HEK293 (cell line): Measurements from ENCODE around the gene PPIE.

Experiments used
- CTCF ChIA-PET: fragments of 350-600 bp; formaldehyde crosslinking; extraction: SDS; loops from one replicate; lab custom pipeline; 2021; ENCODE audit warnings: antibody characterized with exemption; lab: Yijun Ruan, JAX
- POLR2A ChIA-PET: fragments of 300-600 bp; formaldehyde crosslinking; extraction: SDS; loops from one replicate; lab custom pipeline; 2020; ENCODE audit warnings: antibody characterized with exemption, inconsistent platforms; lab: Yijun Ruan, JAX
- H3K27ac ChIP-seq: fragments of 200-500 bp; sonication (Bioruptor generic); 2 replicates; pipeline ENCODE4 v1.5.1; 2014; ENCODE audit warnings: low read depth, low read length, control low read depth, inconsistent platforms; ENCODE audit errors: extremely low read depth
- H3K36me3 ChIP-seq, 2 experiments: fragments of 200-500 bp in 1 of 2; sonication (Bioruptor generic) in 1 of 2; 1 replicate in 1 of 2; 2 replicates in 1 of 2; pipeline ENCODE4 v1.5.1; 2014 to 2017; ENCODE audit warnings: inconsistent platforms in 2 of 2, low read length in 2 of 2; ENCODE audit not compliant: control insufficient read depth in 2 of 2, insufficient read depth in 1 of 2
- H3K4me1 ChIP-seq: fragments of 200-500 bp; sonication (Bioruptor generic); 2 replicates; pipeline ENCODE4 v1.5.1; 2014; ENCODE audit warnings: mild to moderate bottlenecking, low read length, inconsistent platforms; ENCODE audit not compliant: control insufficient read depth, insufficient read depth
- H3K4me3 ChIP-seq: 2 replicates; pipeline ENCODE4 v1.5.1; 2011; ENCODE audit warnings: low read depth, mild to moderate bottlenecking, control low read depth, low read length, moderate library complexity
- H3K9me3 ChIP-seq: fragments of 200-500 bp; sonication (Bioruptor generic); 2 replicates; pipeline ENCODE4 v1.5.1; 2014; ENCODE audit warnings: low read depth, low read length, inconsistent platforms; ENCODE audit not compliant: control insufficient read depth, insufficient read depth
- BCL11A ChIP-seq: fragments of 450-650 bp; formaldehyde crosslinking; IDR thresholded peaks from 2 replicates; pipeline ENCODE4 v1.5.1; 2016; ENCODE audit warnings: low read depth, missing biosample characterization, missing genetic modification characterization
- HOXA7 ChIP-seq: sonication (generic); formaldehyde crosslinking; IDR thresholded peaks from 2 replicates; pipeline ENCODE4 v1.8.1; 2022; ENCODE audit warnings: missing genetic modification reagents, borderline replicate concordance
- PRDM10 ChIP-seq: fragments of 450-650 bp; formaldehyde crosslinking; IDR thresholded peaks from 2 replicates; pipeline ENCODE4 v1.5.1; 2016; ENCODE audit warnings: missing biosample characterization, missing genetic modification characterization
- SP7 ChIP-seq: fragments of 450-650 bp; formaldehyde crosslinking; IDR thresholded peaks from 2 replicates; pipeline ENCODE4 v1.5.1; 2016; ENCODE audit warnings: missing biosample characterization, missing genetic modification characterization
- ZBTB11 ChIP-seq: fragments of 450-650 bp; formaldehyde crosslinking; conservative IDR thresholded peaks from 2 replicates; pipeline ENCODE4 v1.5.1; 2016; ENCODE audit warnings: low read depth, missing biosample characterization, missing genetic modification characterization
- ZBTB6 ChIP-seq: fragments of 450-650 bp; formaldehyde crosslinking; IDR thresholded peaks from 2 replicates; pipeline ENCODE4 v1.5.1; 2017; ENCODE audit warnings: missing biosample characterization, missing genetic modification characterization
- ZBTB8A ChIP-seq: fragments of 450-650 bp; formaldehyde crosslinking; IDR thresholded peaks from 2 replicates; pipeline ENCODE4 v1.5.1; 2016; ENCODE audit warnings: missing biosample characterization, missing genetic modification characterization
- ZFHX2 ChIP-seq: fragments of 450-650 bp; formaldehyde crosslinking; conservative IDR thresholded peaks from 2 replicates; pipeline ENCODE4 v1.5.1; 2016; ENCODE audit warnings: missing biosample characterization, missing genetic modification characterization
- ZNF140 ChIP-seq: fragments of 450-650 bp; formaldehyde crosslinking; IDR thresholded peaks from 2 replicates; pipeline ENCODE4 v1.5.1; 2016; ENCODE audit warnings: missing biosample characterization, missing genetic modification characterization
- ZNF214 ChIP-seq: fragments of 450-650 bp; formaldehyde crosslinking; IDR thresholded peaks from 2 replicates; pipeline ENCODE4 v1.5.1; 2017; ENCODE audit warnings: missing biosample characterization, mild to moderate bottlenecking, missing genetic modification characterization, borderline replicate concordance
- ZNF23 ChIP-seq: fragments of 450-650 bp; formaldehyde crosslinking; IDR thresholded peaks from 2 replicates; pipeline ENCODE4 v1.5.1; 2016; ENCODE audit warnings: missing biosample characterization, missing genetic modification characterization, borderline replicate concordance
- ZNF266 ChIP-seq: fragments of 450-650 bp; formaldehyde crosslinking; IDR thresholded peaks from 2 replicates; pipeline ENCODE4 v1.5.1; 2016; ENCODE audit warnings: missing biosample characterization, missing genetic modification characterization, low read depth
- ZNF292 ChIP-seq: fragments of 450-650 bp; formaldehyde crosslinking; IDR thresholded peaks from 2 replicates; pipeline ENCODE4 v1.5.1; 2016; ENCODE audit warnings: low read depth, missing biosample characterization, missing genetic modification characterization, borderline replicate concordance
- ZNF394 ChIP-seq: fragments of 450-650 bp; formaldehyde crosslinking; IDR thresholded peaks from 2 replicates; pipeline ENCODE4 v1.5.1; 2016; ENCODE audit warnings: missing biosample characterization, missing genetic modification characterization, mild to moderate bottlenecking, moderate library complexity, borderline replicate concordance
- ZNF426 ChIP-seq: fragments of 450-650 bp; formaldehyde crosslinking; IDR thresholded peaks from 2 replicates; pipeline ENCODE4 v1.5.1; 2017; ENCODE audit warnings: missing biosample characterization, missing genetic modification characterization, mild to moderate bottlenecking, inconsistent platforms, moderate library complexity
- ZNF433 ChIP-seq: fragments of 450-650 bp; formaldehyde crosslinking; IDR thresholded peaks from 2 replicates; pipeline ENCODE4 v1.5.1; 2016; ENCODE audit warnings: missing biosample characterization, missing genetic modification characterization, low read depth
- ZNF48 ChIP-seq: fragments of 450-650 bp; formaldehyde crosslinking; IDR thresholded peaks from 2 replicates; pipeline ENCODE4 v1.5.1; 2016; ENCODE audit warnings: missing biosample characterization, missing genetic modification characterization
- ZNF549 ChIP-seq: fragments of 450-650 bp; IDR thresholded peaks from 2 replicates; pipeline ENCODE4 v1.5.1; 2018; ENCODE audit warnings: missing biosample characterization, missing genetic modification characterization, mild to moderate bottlenecking, inconsistent platforms, moderate library complexity
- ZNF571 ChIP-seq: fragments of 450-650 bp; formaldehyde crosslinking; IDR thresholded peaks from 2 replicates; pipeline ENCODE4 v1.5.0; 2017; ENCODE audit warnings: missing biosample characterization, missing genetic modification characterization
- ZNF610 ChIP-seq: fragments of 450-650 bp; formaldehyde crosslinking; IDR thresholded peaks from 2 replicates; pipeline ENCODE4 v1.5.1; 2016; ENCODE audit warnings: missing biosample characterization, missing genetic modification characterization, borderline replicate concordance
- ZNF623 ChIP-seq: fragments of 450-650 bp; formaldehyde crosslinking; IDR thresholded peaks from 2 replicates; pipeline ENCODE4 v1.5.1; 2016; ENCODE audit warnings: missing biosample characterization, missing genetic modification characterization
- ZNF629 ChIP-seq: fragments of 450-650 bp; formaldehyde crosslinking; IDR thresholded peaks from 2 replicates; pipeline ENCODE4 v1.5.1; 2017; ENCODE audit warnings: missing biosample characterization, missing genetic modification characterization
- ZSCAN16 ChIP-seq: fragments of 450-650 bp; formaldehyde crosslinking; IDR thresholded peaks from 2 replicates; pipeline ENCODE4 v1.5.1; 2016; ENCODE audit warnings: missing biosample characterization, missing genetic modification characterization
- ZSCAN5A ChIP-seq: fragments of 450-650 bp; formaldehyde crosslinking; IDR thresholded peaks from 2 replicates; pipeline ENCODE4 v1.5.1; 2016; ENCODE audit warnings: missing biosample characterization, missing genetic modification characterization
- TF ChIP-seq, protein P1 (sequence below): fragments of 450-650 bp; formaldehyde crosslinking; IDR thresholded peaks from 2 replicates; pipeline ENCODE4 v1.5.1; 2016; ENCODE audit warnings: missing biosample characterization, missing genetic modification characterization

The PPIE gene

DNA sequence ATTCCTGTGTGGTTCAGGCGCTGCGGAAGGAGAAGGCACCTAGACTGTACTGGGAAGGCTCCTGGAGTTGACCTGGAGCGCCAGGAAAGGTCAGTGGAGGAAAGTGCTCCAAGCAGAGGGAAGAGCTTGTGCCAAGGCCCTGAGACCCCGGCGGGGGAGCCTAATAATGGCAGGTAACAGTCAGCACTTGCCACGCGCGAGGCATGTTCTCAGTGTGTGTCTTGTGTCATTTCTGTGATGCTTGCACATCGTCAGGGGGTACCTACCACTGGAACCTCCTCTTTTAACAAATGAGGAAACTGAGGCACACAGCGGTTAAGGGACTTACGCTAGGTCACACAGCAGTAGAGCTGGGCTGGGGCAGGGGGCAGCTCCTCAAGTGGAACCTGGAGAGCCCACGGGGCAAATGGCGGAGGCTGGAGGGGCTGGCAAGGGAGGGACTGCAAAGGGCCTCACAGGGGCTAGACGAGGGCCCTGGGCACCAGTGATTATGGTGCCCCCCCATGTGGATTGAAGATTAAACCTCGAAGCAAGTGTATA, 51.0 kb downstream of the PPIE start (continued):
- TF ChIP-seq ZBTB6 (peak; percentile 2; the same call in 1 of the 2 replicates), ZNF623 (peak; percentile 68)

DNA sequence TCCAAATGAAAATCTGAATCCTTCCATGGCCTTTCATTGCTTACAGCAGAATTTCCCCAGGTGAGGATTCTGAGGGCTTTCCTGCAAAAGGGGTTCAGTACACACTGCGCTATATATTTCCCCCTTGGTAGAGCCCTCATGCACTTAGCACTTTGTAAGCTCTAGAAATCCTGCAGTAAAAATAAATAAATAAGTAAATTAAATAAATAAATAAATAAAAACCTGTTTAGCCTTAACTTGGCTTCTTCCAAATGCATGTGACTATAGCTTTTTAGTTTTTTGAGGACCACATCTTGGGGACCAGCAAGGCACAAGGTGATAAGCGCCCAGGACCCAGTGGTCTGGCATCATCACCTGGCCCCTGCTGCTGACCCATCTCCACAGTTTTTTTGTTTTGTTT, 53.2 kb downstream of the PPIE start:
- Histone ChIP-seq H3K4me3 (no peak overlapping the region), H3K4me1 (no peaks in the 10 kb centered on the region), H3K36me3 (no peaks in the 10 kb centered on the region), H3K27ac (no peak overlapping the region), H3K9me3 (no peaks in the 10 kb centered on the region)
- ChIA-PET CTCF (no interaction called here), POLR2A (no interaction called here)
- TF ChIP-seq ZNF433 (tag by site-specific recombination) (peak; percentile 28; the same call in 1 of the 2 replicates), HOXA7 (CRISPR knock-in tag) (no peak), SP7 (tag by site-specific recombination) (no peak), ZNF394 (tag by site-specific recombination) (peak; percentile 86; the same call in 1 of the 2 replicates), ZSCAN16 (tag by site-specific recombination) (no peak), ZNF140 (tag by site-specific recombination) (peak; percentile 48; the same call in 1 of the 2 replicates), ZNF629 (0 out of 2 replicates have a peak, but pooled peaks have one; percentile 30), ZNF610 (no peak), ZNF292 (tag by site-specific recombination) (0 out of 2 replicates have a peak, but pooled peaks have one; percentile 18), ZFHX2 (no peak), ZNF549 (tag by site-specific recombination) (no peak), PRDM10 (no peak), ZBTB11 (tag by site-specific recombination) (0 out of 2 replicates have a peak, but pooled peaks have one; percentile 44), ZNF23 (tag by site-specific recombination) (no peak), ZSCAN5A (tag by site-specific recombination) (no peak), ZNF571 (no peak), BCL11A (tag by site-specific recombination) (no peak), ZBTB8A (tag by site-specific recombination) (peak; percentile 34; the same call in 1 of the 2 replicates), ZNF214 (tag by site-specific recombination) (no peak), ZNF623 (peak; percentile 51), ZNF48 (tag by site-specific recombination) (no peak), ZNF266 (tag by site-specific recombination) (0 out of 2 replicates have a peak, but pooled peaks have one; percentile 21), ZNF426 (tag by site-specific recombination) (peak; percentile 53)
- TF ChIP-seq, protein P1, sequence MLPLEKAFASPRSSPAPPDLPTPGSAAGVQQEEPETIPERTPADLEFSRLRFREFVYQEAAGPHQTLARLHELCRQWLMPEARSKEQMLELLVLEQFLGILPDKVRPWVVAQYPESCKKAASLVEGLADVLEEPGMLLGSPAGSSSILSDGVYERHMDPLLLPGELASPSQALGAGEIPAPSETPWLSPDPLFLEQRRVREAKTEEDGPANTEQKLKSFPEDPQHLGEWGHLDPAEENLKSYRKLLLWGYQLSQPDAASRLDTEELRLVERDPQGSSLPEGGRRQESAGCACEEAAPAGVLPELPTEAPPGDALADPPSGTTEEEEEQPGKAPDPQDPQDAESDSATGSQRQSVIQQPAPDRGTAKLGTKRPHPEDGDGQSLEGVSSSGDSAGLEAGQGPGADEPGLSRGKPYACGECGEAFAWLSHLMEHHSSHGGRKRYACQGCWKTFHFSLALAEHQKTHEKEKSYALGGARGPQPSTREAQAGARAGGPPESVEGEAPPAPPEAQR (tag by site-specific recombination), result no peak
